Cerebellar cortex (tissue), 1 donor: Measurements from ENCODE around the gene NUP188.
"Not testable (repeated sequence)": the region's sequence is repeated elsewhere in the genome, so short reads cannot be mapped to it uniquely, and the experiment has no call there.

Experiments used
- DNase-seq: peaks from one replicate; pipeline ENCODE4 v3.0.0-alpha.2; 2015; ENCODE audit warnings: low spot score

Gene NUP188

DNA sequence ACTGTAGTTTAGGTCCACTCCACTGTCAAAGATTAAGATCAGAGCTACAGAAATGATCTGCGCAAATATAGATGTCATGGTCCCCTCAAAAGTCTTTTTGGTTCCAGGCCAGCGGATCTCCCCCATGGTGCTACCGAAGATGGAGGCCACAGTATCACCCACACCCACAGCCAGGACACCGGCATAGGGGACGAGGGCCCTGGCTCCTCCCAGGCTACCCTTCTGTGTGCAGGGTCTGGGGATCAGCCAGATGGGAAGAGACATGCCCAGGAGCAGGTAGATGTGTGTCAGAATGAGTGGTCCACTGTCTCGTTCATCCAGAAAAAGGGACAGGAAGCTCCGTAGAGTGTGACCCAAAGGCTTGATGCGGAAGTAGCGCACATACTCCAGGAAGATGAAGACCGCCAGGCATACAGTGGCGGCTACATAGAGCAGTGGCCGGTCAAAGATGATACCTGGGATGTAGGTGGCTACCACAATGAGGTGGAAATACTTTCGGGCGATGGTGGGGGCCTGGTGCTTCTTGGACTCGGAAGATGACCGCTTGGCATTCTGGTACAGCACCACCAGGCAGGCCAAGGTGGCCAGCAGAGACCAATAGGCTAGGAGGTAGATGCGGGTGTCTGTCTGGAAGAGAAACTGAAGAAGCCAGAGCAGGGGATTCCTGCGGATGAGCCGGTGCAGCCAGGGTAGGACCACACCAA, 1.5 kb upstream of the NUP188 start:
- DNase-seq = no peak

DNA sequence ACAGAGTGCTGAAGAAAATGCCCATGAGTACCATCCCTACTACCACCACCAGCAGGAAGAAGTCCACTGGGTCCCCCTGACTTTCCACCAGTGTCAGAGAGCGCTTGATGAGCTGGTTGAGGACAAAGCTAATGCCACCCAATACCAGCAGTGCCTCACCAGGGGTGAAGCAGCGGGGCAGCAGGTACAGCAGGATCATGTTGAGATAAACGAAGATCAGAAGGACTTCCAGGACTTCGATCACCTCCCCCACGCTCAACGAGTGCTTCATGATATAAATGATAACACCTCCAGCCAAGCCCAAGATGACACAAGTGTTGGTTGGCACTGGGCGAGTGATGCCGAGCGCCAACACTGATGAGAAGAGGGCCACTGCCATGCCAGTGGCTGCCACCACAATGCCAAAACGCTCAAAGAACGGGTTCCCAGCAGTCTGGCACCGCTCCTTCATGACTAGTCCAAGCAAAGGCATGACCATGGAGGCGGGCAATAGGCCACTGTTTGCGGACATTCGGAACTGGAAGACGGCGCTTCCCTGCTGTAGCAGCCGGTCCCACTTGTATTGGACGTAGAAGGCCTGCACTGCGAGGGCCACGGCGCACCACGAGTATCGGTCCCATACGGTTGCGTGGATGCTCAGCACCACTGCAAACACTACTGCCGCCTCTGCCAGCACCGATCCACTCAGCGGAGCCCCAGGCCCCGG, 775 bp upstream of the NUP188 start:
- peak; percentile 35 for DNase-seq

DNA sequence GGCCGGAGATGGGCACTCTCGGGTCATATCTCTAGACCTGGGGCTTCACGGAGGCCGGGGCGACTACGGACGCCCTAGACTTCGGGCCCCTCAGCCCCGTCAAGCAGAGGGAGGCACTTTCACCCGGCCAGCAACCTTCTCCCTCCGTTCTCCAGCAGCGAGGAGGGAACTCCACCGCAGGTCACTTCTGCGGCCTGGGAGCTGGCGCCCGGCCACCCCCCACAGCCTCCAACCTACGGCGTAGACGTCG, 297 bp upstream of the NUP188 start:
- DNase-seq = no peak

DNA sequence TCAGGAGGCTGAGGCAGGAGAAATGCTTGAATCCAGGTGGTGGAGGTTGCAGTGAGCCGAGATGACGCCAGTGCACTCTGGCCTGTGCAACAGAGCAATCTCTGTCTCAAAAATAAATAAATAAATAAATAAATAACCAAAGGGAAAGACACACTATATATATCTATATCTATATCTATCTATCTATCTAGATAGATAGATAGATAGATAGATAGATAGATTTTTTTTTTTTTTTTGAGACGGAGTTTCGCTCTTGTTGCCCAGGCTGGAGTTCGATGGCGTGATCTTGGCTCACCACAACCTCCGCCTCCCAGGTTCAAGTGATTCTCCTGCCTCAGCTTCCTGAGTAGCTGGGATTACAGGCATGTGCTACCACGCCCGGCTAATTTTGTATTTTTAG, 13.9 kb downstream of the NUP188 start:
- DNase-seq = not testable (repeated sequence)

DNA sequence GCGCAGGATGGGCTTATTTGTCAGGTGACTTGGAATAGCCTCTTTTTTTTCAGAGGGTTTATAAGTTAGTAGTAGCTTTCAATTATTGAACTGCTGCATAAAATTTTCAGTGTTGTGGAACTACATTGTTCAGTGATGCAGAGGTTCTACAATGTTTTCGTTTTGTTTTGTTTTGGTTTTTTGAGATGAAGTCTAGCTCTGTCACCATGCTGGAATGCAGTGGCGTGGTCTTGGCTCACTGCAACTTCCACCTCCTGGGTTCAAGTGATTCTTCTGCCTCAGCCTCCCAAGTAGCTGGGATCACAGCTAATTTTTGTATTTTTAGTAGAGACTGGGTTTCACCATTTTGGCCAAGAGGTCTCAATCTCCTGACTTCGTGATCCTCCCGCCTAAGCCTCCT, 22.0 kb downstream of the NUP188 start:
- DNase-seq = no peak

DNA sequence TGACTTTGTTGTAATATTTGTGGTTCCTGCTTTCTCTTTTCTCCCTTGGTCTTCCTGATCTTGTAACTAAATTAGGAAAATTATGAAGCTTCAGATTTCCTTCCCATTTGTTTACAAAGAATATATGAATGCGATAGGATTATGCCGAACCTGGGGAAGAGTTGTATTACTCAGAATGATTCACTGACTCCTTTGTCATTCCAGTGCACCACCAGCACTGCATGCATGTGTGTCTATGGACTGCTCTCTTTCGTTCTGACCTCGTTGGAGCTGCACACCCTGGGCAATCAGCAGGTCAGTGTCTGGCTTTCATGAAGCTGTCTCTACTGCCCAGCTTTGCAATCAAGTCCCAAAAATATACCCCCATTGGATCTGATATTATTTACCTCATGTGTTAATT, 25.5 kb downstream of the NUP188 start:
- no peak for DNase-seq

DNA sequence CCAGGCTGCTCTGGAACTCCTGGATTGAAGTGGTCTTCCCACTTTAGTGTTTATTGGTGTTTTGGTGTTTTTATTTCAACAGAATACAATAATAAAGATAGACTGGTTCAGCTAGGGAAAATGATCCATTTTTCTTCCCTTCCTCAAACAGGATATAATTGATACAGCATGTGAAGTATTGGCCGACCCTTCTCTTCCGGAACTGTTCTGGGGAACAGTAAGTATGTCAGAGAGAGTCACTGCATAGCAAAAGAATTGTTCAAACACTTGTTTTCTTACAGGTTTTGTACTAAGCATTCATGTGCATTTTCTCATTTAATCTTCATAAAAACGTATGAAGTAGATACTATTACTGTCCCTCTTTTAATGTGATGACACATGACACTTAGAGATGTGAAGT, 31.6 kb downstream of the NUP188 start:
- DNase-seq = no peak

DNA sequence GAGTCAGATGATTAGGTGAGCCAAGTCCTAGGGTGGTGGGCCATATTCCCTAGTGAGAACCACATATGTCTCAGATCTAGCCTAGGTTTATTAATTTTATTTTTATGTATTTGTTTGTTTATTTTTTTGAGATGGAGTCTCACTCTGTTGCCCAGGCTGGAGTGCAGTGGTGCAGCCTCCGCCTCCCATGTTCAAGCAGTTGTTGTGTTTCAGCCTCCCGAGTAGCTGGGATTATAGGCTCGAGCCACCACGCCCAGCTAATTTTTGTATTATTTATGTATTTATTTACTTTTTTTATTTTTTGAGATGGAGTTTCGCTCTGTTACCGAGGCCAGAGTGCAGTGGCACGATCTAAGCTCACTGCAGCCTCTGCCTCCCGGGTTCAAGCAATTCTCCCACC, 36.0 kb downstream of the NUP188 start:
- DNase-seq = no peak

DNA sequence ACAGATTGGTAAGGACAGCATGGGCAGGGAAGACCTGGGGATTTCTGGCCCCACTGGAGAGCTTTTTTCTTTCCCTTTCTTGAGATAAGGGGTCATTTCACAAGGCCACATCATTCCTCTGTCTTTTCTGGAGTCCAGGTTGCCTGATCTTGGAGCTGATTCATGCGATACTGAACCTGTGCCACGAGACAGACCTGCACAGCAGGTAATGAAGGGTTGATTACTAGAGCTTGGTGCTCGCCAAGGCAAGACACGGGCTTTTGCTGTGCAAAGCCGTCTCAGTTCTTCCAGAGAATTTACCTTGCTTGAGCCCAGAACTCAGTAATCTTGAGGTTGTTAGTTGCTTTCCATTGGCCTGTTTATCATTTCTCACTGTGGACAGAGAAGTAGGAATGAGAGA, 39.2 kb downstream of the NUP188 start:
- peak; percentile 80 for DNase-seq

DNA sequence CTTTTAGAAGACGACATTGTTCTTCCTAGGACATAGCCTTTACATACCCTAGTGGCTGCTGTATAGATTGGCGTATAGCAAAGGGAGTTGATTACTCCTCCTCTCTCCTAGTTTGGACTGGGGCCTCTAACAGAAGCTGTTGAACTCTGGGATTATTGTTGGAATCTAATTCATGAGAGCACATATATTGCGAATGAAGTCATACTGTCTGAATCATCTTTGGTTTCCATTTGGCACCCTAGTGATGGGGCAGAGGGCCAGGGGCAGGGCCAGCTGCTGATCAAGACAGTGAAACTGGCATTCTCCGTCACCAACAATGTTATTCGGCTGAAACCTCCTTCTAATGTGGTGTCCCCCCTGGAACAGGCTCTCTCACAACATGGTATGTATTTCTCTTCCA, 40.3 kb downstream of the NUP188 start:
- no peak for DNase-seq

DNA sequence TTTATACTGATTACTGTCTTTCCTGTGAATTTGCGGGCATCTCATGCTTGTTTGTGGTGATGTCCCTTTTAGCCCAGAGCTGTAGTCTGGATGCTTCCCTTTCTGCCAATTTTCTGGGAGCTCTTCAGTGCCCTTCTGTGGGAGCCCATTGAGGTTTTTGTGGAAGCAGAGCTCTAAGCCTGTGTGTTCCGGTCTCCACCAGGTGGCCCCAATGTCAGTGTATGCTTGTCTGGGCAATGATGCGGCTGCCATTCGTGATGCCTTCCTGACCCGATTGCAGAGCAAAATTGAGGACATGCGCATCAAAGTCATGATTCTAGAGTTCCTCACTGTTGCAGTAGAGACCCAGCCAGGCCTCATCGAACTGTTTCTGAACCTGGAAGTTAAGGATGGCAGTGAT, 45.5 kb downstream of the NUP188 start:
- peak; percentile 83 for DNase-seq

DNA sequence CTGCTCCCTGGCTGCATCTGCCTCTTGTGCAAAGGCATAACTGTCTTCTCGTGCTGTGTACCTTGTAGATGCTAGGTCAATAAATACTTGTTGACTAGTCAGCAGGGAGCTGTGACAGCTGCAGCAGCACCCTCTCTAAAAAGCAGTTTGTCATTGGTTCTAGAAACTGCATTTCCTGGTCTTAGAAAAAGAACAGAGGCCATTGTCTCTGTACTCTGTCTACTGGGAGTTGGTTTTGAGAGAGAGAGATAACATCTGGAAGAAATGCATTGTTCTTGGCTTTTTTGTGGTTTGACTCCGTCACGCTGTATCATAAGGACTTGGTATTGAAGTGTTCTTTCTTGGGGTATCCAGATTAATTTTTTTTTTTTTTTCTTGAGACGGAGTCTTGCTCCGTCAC, 48.3 kb downstream of the NUP188 start:
- DNase-seq = no peak

DNA sequence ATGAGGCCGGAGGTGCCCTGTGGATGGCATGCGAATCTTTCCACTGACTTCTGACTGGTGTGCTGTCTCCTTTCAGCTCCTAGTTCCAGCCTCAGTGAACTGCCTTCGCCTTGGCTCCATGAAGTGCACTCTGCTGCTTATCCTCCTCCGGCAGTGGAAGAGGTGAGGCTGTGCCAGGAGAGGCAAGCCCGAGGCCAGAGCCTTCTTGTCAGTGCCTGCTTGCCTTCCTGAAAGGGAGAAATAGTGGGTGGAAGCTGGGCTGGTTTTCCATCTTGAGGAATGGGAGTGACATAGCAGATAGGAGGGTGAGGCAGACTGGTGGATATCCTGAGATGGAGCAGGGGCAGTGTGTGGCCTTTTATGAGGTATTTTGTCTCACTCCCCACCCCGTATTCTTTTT, 51.0 kb downstream of the NUP188 start:
- no peak for DNase-seq

DNA sequence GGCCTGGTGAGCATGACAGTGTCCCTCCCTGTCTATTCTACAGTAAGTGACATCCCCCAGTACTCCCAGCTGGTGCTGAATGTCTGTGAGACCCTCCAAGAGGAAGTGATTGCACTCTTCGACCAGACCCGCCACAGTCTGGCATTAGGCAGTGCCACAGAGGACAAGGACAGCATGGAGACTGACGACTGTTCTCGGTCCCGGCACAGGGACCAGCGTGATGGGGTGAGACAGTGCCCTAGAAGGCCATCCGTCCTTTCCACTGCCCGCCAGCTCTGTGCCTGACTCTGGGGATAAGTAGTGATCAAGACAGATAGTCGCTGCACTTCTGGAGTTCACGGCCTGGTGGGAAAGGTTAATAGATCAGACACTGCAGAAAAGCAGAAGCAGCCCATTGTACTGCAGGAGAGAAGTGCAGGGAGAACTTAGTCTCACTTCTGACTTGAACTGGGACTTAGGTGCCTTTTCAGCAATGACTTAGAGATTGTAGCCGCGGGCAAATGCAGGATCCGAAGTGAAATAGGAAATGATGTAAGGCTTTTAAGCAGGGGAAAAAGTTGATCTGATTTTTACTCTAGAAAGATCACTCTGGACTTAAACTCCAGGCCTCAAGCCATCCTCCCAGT, 52.2 kb downstream of the NUP188 start:
- DNase-seq = no peak

DNA sequence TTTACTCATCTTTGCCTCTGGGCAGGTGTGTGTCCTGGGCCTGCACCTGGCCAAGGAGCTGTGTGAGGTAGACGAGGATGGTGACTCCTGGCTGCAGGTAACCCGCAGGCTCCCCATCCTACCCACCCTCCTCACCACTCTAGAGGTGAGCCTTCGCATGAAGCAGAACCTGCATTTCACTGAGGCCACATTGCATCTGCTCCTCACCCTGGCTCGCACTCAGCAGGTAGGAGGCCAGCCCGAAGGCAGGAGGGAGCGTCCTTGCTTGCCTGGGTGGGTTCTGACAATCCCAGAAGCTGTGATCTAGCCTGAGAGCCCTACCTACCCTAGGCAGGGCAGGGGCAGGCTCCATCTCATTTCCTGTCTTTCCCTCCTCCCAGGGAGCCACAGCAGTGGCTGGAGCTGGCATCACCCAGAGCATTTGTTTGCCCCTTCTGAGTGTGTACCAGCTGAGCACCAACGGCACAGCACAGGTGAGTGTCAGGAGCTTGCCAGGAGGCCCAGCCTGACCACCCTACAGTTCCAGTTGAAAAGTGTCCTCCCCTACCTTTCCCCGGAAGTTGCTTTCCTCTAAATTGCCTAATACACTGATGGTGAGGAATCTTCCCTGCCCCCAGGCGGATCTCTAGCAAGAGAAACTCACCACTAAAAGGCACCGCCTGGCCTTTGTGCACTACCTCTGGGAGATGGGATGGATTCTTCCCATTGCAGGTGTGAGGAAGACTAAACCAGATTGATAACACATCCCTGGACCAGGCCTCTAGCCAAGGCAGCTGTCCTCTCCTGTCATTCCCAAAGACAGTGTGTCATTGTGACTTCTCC, 54.2 kb downstream of the NUP188 start:
- no peak for DNase-seq

DNA sequence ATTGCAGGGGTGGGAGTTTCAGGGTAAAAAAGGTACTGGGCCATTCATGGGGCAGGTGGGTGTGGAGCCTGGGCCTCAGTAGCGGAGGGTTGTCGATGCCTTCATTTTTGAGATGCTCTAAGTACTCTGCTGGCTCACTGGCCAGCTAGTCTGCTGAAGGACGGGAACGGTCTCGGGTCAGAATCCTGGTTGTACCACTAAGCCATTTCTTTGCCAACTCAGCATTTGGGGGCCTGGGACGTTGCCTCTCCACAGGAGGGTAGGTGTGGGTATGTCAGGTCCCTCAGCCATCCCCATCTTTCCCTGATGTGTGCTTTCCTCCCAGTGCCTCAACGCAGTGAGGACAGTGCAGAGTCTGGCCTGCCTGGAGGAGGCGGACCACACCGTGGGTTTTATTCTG, 55.5 kb downstream of the NUP188 start:
- no peak for DNase-seq

DNA sequence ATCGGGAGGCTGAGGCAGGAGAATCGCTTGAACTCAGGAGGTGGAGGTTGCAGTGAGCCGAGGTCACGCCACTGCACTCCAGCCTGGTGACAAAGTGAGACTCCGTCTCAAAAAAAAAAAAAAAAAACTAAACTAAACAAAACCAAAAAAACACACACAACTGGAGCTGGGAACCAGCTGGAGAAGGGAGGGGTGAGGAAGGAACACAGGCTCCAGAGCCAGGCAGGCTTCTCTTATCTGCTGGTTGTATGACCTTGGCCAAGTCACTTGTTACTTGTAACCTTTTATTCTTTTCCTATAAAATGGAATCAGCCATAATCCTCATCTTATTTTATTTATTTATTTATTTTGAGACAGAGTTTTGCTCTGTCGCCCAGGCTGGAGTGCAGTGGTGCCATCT, 56.7 kb downstream of the NUP188 start:
- not testable (repeated sequence) for DNase-seq

DNA sequence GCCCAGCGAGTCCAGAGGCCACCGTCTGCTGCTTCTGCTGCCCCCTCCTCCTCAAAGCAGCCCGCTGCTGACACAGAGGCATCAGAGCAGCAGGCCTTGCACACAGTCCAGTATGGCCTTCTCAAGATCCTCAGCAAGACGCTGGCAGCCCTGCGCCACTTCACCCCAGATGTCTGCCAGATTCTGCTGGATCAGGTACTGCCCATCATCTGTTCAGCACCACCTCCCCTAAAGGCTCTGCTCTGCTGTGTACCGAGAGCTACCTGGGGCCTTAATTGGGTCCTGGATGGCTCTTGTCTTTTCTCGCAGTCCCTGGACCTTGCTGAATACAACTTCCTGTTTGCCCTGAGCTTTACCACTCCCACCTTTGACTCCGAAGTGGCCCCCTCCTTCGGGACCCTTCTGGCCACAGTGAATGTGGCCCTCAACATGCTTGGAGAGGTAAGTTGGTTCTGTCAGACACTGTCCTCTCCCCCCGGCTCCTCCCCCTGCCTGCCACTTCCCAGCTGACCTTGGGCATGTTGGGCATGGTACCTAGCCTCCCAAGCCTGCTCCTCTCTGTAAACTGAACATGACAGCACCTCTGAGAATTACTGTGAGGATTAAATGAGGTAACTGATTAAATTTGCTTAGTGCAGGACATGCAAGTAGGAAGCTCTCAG, 58.0 kb downstream of the NUP188 start:
- no peak for DNase-seq

DNA sequence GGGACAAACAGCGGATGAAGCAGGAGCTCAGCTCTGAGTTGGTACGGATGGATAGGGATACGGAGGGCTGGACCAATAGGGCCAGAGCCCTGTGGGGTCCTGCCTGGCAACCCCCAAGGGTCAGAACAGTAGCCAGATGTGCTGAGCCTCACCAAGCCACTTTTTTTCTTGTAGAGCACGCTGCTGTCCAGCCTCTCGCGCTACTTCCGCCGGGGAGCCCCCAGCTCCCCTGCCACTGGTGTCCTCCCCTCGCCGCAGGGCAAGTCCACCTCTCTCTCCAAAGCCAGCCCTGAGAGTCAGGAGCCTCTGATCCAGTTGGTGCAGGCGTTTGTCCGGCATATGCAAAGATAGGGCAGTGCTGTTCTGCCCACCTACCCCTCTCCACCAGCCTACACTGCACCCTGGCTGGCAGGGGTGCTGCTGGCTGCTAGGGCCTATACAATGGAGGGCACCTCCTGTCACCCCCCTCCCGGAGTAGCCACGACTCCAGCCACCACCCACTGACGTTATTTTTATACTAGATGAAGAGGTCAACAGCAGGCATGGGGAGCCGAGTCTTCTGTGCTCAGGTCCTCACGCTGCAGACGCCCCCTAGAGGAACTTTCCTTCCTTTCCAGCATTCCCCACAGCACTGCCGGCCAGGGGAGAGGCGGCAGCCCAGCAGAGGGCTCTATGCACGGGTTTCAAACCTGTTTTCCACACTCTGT, 59.0 kb downstream of the NUP188 start:
- DNase-seq = peak; percentile 89

DNA sequence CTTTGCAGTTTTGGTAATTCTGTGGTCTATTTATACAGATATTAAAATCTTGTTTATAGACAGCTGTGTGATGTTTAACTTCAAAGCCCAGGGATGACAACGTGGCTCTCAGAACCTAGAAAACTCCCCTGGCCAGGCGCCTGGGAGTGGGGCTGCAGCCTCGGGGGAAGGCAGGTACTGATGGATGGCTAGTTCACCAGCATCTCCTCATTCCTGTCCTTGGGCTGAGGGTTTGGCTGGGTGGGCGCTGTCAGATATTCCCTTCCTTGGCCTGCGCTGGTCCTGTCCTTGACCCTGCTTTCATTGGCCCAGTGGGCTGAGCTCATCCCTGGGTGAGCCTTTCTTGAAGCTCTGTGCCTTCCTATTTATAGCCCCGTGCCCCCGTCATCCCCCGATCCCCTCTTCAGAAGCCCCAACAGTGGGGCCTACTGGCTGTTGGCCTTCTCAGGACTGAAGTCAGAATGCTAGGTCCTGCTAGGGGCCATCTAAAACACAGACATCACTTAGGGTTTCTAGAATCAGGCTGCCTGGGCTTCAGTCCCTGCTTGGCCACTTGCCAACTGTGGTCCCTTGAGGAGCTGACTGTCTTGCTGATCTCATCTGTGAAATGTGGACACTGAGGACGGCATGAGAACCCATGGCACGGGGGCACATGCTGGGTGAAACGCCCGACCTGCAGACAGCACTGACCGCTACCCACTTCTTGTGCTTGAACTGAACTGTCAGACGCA, 59.7 kb downstream of the NUP188 start:
- DNase-seq = peak; percentile 42
